Esophagus muscularis mucosa (tissue), 4 donors: ENCODE measurements around the gene WDFY4.

Experiments
- EP300 ChIP-seq: sonication (generic); formaldehyde crosslinking; IDR thresholded peaks from one replicate; pipeline ENCODE4 v1.6.1; 2017; ENCODE audit warnings: antibody characterized with exemption
- POLR2A ChIP-seq: fragments of 450-650 bp; IDR thresholded peaks from one replicate; pipeline ENCODE4 v1.6.1; 2017; ENCODE audit warnings: antibody characterized with exemption, moderate library complexity, mild to moderate bottlenecking, low read depth
- POLR2AphosphoS5 ChIP-seq, 2 donors: sonication (generic); formaldehyde crosslinking; IDR thresholded peaks; one replicate each; pipeline ENCODE4 v1.6.1; 2017; ENCODE audit warnings: antibody characterized with exemption in 2 of 2
- TF ChIP-seq, protein P1 (sequence below), 3 experiments: fragments of 200-600 bp in 2 of 3; fragments of 450-650 bp in 1 of 3; sonication (generic) in 2 of 3; IDR thresholded peaks; one replicate each; pipeline ENCODE4 v1.5.1; 2017 to 2019; ENCODE audit warnings: antibody characterized with exemption in 3 of 3, mild to moderate bottlenecking in 2 of 3, moderate library complexity in 1 of 3

GRCh38 chr10:48788554-48788953, 103.9 kb downstream of the WDFY4 start:
- TF ChIP-seq, protein P1, sequence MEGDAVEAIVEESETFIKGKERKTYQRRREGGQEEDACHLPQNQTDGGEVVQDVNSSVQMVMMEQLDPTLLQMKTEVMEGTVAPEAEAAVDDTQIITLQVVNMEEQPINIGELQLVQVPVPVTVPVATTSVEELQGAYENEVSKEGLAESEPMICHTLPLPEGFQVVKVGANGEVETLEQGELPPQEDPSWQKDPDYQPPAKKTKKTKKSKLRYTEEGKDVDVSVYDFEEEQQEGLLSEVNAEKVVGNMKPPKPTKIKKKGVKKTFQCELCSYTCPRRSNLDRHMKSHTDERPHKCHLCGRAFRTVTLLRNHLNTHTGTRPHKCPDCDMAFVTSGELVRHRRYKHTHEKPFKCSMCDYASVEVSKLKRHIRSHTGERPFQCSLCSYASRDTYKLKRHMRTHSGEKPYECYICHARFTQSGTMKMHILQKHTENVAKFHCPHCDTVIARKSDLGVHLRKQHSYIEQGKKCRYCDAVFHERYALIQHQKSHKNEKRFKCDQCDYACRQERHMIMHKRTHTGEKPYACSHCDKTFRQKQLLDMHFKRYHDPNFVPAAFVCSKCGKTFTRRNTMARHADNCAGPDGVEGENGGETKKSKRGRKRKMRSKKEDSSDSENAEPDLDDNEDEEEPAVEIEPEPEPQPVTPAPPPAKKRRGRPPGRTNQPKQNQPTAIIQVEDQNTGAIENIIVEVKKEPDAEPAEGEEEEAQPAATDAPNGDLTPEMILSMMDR (IDR thresholded peaks at IDR 0.05), result no peak
- TF ChIP-seq POLR2AphosphoS5 (IDR thresholded peaks at IDR 0.05) (no peak), POLR2A (no peak), EP300 (no peak)
